ENCODE results near the gene TLE6.

GRCh38 chr19:2981898-2982297 lies 4.5 kb downstream of the TLE6 start:
- no peak for TF ChIP-seq CTCF (IDR thresholded peaks at IDR 0.05)
- no peak for TF ChIP-seq POLR2A (IDR thresholded peaks at IDR 0.05)
